OCI-LY3 (cell line): ENCODE measurements around the gene PTPRCAP.

Experiments used
- CTCF ChIP-seq: fragments of 200-600, 300-600 bp; sonication (generic); IDR thresholded peaks from 2 replicates; pipeline ENCODE4 v1.5.1; 2014; ENCODE audit warnings: antibody characterized with exemption, low read length, low read depth
- EZH2phosphoT487 ChIP-seq: fragments of 200-600 bp; shearing (Covaris generic); IDR thresholded peaks from 2 replicates; pipeline ENCODE4 v1.6.1; 2018; ENCODE audit warnings: antibody characterized with exemption, mixed run types, low read depth

- TF ChIP-seq EZH2phosphoT487 (no peak), CTCF (no peak)
Observed at GRCh38 chr11:67400942-67401494, 36.5 kb downstream of the PTPRCAP start.
